CD1c-positive myeloid dendritic cell (primary cell): Measurements from ENCODE around the gene RASGRF1.
"Not testable (repeated sequence)": the region's sequence is repeated elsewhere in the genome, so short reads cannot be mapped to it uniquely, and the experiment has no call there.

Experiments
- DNase-seq: peaks from one replicate; pipeline ENCODE4 v3.0.0-alpha.2; 2016; ENCODE audit errors: extremely low spot score

RASGRF1 gene, protein sequence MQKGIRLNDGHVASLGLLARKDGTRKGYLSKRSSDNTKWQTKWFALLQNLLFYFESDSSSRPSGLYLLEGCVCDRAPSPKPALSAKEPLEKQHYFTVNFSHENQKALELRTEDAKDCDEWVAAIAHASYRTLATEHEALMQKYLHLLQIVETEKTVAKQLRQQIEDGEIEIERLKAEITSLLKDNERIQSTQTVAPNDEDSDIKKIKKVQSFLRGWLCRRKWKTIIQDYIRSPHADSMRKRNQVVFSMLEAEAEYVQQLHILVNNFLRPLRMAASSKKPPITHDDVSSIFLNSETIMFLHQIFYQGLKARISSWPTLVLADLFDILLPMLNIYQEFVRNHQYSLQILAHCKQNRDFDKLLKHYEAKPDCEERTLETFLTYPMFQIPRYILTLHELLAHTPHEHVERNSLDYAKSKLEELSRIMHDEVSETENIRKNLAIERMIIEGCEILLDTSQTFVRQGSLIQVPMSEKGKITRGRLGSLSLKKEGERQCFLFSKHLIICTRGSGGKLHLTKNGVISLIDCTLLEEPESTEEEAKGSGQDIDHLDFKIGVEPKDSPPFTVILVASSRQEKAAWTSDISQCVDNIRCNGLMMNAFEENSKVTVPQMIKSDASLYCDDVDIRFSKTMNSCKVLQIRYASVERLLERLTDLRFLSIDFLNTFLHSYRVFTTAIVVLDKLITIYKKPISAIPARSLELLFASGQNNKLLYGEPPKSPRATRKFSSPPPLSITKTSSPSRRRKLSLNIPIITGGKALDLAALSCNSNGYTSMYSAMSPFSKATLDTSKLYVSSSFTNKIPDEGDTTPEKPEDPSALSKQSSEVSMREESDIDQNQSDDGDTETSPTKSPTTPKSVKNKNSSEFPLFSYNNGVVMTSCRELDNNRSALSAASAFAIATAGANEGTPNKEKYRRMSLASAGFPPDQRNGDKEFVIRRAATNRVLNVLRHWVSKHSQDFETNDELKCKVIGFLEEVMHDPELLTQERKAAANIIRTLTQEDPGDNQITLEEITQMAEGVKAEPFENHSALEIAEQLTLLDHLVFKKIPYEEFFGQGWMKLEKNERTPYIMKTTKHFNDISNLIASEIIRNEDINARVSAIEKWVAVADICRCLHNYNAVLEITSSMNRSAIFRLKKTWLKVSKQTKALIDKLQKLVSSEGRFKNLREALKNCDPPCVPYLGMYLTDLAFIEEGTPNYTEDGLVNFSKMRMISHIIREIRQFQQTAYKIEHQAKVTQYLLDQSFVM (N-terminal part only)

DNA sequence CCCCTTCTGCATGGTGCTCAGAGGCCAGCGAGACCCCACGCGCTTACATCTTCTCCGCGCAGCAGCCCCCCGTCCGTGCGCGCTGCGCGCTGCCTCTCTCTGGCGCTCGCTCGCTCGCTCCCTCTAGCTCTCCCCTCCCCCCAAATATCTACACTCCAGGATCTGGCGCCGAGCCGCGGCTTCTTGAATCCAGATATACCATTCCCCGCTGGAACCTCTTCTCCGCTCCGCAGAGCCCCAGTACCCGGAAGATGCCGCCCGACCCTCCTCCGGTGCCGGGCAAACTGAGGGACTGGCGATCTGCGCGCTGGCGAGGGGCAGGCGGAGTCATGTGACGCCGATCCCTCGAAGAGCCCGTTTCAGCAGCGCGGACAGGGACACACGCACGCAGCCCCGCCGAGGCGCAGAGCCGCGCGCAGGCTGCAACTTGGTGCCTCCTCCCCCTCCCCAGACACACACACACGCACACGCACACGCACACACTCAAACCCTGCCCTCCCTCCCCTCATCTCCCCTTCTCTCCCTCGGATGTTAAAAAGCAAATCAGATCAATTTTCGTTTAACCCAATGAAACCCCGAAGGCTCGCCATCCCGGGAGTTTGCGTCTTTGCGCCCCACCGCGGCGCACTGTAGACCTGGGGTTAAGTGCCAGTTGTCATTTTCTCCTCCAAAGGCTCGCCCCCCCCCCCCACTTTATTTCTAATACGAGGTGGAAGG, at the start of gene RASGRF1:
Gene RASGRF1, minus strand, starts transcription at position 294 of the 717 bp plus-strand sequence. Its CDS starts 282 bp downstream, at position 12.
- no peak for DNase-seq

DNA sequence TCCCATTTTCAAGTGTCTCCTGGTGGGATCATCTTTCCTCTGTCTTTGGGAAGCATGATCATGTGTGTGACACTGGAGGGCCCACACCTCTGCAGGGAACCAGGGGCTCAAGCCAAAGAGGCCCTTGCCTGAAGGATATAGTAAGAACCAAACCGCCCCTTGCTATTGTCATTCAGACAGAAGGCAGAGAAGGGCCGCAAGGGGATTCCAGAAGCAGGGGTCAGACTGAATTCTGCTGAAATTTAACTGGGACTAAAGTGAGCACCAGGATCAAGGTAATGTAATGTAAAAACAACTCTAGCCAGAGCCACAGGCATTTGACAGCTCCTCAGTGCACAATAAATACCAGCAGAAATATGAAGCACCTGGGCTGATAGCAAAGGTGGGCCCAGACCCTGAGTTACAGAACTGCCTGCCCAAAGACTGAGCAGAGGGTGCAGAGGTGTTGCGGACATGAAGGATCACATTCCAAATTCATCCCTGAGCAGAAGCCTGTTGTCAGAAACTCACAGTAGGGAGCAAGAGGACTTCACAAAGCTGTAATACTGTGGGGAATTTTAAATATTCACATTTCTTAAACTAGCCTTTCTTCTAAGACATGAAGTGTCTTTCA, 46.0 kb upstream of the RASGRF1 start:
- no peak for DNase-seq

DNA sequence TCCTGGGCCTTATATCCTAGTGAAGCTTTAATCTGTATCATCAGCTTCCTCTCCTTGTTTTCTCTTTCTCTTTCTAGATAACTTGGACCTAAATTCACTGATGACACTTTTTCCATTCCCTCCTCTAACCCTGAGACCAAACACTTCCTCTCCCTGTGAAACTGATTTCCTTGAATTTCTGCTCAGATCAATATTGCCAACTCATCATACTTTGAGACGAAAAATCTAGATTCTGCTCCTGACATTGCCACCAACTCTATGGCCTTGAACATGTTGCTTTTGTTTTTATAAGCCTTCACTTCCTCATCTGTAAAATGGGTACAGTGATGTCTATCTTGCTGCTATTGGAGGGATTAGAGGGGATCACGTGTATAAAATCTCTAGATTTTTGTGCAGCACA, 42.7 kb upstream of the RASGRF1 start:
- no peak for DNase-seq

DNA sequence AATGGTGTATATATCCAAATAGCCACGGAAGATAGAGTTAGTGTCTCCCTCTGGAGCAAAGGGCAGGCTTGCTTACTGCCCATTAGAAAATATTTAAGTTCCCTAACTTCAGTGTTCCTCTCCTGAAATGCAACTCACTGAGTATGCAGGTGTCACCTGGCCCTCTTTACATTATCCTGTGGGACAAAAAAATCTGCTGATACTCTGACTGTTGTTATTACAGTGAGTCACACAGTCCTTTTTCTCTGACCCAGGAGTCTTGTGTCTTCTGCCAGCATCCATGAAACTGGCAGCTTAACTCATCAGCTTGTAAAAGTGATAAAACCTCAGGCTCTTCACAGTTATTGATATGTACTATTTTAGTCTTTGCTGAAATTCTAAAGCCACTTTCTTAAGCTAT, 42.2 kb upstream of the RASGRF1 start:
- no peak for DNase-seq

DNA sequence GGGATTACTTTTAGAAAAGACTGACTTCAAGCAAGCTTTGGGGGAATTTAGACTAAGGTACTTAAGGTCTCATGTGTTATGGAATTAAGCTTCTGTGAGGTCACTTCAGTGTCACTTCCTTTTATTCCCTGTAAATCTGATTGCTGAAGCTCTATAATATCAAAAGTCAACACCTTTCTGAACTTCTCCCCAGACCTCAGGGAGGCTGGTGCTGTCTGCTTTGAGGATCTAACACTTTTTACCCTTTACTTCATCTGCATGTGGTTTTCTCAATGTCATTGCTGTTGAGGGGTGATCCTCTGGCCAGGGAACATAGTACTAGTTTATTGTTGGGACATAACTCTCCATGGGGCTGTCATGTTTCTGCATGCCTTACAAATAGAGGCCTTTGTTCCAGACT, 41.8 kb upstream of the RASGRF1 start:
- no peak for DNase-seq

DNA sequence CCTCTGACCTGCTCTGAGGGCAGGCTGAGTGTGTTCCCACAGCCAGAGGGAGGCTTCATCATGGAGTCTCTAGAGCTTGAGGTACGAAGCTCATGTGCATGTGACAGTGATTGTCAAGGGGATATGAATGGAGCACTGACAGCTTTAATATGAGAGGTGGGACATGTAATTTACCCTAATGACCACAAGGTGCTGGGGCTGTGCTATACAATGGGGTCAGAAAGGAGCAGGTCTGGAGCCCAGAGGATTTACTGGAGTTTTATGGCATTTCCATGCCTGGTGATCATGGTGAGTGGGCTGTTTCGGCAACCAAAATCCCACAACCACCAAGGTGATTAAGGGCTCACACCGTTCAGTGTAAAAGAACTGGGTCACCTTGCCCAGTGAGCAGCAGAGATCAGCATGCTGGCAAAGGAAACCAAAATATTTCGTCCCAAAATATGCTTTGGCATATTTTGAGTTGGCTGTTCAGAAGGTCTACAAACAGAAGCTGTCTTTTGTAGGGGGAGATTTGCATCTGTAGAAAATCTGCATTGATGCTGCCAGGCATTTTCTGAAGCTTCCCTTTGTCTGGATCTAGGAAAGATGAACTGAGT, 40.1 kb upstream of the RASGRF1 start:
- no peak for DNase-seq

DNA sequence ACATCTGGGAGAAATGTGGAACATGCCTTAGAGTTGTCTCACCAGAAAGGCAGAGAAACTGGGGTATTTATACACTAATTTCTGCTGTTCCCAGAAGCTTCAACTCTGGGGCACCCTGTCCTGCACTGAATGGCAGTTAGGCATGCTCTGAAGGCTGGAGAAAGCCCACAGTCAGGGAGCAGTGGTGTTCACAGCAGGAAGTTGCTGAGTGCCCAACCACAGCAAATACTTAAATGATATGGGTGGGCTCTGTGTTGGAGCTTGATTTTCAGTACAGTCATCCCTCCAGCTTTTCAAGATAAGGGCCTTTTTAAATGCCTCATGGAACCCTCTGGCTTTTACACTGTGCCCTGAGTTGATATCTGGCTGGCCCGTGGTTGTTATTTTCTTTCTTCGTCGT, 38.7 kb upstream of the RASGRF1 start:
- DNase-seq: no peak

DNA sequence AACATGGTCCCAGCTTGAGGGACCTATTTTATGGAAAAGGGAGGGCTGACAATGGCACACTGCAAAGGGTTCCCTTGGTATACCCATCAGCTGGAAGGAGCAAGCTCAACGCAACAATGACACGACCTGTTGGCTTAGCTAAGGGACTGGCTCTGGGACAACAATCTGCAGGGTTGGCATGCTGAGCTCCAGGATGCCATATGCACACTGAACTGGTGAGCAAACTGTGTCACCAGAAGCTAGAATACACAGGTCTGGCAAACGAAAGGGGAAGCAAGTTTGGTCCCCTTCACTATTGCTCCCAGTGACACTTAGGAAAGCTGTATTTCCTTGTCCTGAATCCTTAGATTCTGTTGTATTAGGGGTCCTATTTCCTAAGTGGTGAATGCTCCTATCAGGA, 38.0 kb upstream of the RASGRF1 start:
- no peak for DNase-seq

DNA sequence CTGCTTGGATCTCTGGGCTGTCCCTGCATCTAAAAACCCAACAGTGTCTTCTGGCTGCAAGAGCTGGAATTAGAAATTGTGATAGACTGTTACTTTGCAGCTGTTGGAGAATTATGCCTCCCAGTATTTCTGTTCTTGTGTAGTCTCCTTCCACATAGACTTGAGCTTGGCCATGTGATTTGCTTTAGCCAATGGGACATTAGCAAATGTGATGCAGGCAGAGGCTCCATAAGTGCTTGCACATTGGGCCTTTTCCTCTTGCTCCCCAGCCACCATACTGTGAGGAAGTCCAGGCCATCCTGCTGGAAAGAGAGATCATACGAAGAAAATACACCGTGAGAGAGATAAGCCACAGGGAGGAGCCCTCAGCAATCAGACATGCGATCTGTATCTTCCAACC, 33.8 kb upstream of the RASGRF1 start:
- DNase-seq: no peak

DNA sequence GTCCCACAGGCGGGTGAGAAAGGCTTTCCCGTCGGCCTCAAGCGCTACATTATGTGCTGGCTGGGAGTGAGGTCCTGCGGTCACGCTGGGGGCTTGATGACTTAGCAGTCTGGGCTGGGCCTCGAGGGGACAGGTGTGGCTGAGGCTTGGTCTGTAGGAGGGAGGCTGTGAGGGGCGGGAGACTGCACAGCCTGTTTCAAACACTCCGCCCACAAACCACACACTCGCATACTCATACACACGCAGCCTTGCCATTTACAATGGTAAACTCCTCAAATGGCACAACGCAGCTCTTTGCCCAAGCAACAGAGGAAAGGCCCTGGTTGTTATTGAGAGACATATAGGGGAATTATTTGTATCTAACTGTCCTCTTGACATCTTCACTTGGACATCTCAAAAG, 32.4 kb upstream of the RASGRF1 start:
- DNase-seq: no peak

DNA sequence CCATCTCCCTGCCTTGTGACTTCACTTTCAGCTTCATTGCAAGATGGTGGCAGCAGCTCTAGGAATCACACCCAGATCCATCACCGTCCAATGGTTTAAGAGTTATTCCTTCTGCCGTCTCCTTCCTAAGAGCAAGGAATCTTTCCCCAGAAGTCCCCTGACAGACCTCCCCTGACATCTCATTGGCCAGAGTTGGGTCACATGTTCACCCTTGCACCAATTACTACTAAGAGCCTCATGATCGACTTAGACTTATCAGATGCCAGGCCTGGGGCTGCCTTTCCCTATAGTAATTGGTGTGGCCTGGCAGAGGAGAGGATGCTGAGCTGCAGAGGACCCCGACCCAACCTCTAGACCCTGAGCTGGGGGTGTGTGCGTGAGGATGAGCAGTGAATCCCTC, 31.8 kb upstream of the RASGRF1 start:
- no peak for DNase-seq

DNA sequence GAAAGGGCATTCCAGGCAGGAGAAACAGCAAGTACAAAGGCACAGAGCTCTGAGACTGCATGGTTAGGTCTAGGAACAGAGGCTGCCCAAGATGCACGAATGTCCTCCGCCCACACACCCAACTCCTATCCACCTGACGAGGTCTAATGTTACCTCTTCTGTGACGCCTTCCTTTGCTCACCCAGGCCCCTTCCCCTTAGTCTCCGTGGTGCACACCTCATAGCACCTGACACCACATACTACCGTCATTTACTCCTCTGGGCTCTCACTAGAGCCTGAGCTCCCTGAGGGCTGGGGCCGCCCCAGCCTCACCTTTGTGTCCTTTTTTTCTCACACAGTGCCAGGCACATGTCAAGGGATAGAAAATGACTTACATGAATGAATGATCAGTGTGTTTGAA, 31.0 kb upstream of the RASGRF1 start:
- no peak for DNase-seq

DNA sequence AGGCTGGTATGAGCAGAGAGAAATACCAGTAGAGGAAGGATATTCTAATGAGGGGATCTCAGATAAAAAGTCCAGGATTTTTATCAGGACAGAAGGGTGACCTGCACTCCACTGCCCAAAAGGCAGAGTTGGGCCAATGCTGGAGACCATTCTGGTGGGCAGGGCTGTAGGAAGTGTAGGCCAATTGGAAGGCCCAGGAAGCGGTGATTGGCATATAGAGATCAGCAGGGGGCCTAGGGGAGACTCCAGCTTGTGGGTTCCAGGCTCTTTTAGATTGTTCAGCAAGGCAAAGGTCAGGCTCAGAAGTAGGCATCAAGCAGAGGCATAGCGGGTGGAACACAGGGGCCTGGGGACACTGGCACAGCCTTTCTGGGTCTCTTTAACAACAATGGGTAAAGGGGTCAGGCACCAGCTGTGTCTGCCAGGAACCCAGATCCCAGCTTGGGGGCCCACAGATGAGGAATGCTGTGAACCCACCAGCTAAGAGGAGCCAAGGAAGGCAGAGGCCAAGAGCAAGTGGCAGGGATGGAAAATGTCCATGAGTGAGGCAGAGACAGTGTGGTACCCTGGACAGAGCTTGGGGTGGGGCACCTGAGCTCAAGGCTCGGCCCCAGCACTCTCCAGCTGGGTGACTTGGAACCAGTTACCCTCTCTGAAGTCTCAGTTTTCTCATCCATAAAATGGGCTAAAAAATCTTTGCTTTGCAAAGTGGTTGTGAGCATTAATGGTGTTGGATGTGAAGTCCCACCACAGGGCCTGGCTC, 27.0 kb upstream of the RASGRF1 start:
- DNase-seq: no peak

DNA sequence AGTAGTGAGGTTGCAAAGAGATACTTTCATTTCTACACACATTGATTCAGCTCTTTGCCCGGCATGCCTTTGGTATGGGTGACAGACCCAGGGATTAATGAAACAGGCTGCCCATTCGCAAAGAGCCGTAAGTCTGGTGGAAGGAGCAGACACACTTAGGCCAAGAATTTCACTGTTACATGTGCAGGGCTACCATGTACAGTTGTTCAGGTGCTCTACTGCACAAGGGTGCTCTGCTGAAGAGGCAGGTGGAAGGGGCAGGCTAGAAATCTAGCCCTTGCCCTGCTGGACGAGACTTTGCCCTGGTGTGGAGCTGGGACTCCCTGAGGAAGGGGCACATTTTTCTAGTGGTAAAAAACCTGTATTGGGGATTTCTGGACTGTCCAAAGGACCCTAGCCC, 26.2 kb upstream of the RASGRF1 start:
- DNase-seq: no peak

DNA sequence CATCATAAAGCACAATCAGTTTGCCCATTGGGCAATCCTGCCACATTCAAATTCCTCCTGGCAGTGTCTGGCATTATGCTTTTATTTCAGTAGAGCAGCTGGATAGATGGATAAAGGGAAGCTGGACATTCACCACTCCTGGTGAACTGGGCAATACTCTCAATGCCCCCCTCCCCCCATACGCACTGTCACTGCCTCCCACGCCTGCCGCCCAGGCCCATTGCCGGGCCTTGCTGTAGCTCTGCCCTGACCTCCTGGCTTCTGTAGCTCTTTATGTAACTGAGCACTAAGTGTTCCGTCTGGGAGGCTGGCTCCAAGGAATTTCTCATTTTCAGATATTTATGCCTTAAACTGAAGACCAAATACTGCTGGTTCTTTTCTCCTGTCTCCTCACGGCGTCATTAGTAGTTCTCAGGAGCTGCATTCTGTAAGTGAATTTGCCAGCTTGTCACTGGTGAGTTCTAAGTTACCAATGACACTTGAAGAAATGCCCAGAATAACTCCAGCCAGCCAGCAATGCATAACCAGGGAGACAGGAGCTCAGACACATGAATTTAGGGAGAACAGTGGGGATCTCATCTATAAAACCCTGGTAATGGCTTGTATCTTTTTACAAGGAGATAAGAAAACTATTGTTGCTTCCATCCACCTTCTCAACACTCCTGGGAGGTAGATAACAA, 25.5 kb upstream of the RASGRF1 start:
- no peak for DNase-seq

DNA sequence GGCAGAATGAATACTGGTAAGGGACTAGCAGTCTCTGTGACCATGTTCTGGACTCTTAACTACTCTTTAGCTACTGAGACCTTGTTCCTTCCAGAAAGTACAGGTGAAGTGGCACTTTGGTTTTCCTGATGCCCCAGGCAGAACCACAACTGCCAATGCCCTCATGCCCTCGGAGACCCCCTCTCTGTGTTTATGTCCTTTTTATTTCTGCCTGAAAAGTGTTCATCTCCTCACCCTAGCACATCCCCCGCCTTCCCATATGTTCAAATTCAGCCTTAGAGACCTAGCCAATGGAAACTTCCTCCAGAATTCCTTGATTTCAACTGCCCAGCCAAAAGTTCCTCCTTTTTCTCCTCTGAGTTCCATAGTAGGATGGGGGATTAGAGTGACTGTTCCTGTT, 23.3 kb upstream of the RASGRF1 start:
- no peak for DNase-seq

DNA sequence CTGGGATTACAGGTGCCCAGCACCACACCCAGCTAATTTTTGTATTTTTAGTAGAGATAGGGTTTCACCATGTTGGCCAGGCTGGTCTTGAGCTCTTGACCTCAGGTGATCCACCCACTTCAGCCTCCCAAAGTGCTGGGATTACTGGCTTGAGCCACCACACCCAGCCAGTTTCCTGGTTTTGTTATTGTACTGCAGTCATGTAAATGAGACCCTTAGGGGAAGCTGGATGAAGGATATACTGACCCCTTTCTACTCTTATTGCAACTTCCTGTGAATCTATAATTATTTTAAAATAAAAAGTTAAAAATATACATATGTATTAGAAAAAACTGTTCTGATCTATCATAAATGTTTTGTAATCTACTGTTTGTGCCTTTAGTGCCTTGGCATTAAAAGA, 20.8 kb upstream of the RASGRF1 start:
- not testable (repeated sequence) for DNase-seq

DNA sequence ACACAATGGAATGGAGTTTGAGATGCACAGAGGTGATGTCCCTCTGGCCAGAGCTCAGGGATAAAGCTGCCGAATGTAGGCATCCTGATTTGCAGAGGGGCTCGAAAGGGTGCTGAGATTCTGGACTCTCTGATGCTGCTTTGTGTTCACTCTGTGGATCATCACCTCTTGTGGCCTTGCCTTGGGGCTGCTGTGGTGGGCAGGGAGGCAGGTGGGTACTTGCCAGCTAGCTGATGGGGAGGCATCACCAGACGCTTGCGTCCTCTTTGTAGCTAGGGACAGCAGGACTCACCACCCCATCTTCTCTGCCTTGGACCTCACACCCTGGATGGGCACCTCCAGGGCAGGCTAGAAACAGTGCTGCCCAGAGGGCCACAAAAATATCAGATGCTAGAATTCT, 14.6 kb upstream of the RASGRF1 start:
- DNase-seq: no peak

DNA sequence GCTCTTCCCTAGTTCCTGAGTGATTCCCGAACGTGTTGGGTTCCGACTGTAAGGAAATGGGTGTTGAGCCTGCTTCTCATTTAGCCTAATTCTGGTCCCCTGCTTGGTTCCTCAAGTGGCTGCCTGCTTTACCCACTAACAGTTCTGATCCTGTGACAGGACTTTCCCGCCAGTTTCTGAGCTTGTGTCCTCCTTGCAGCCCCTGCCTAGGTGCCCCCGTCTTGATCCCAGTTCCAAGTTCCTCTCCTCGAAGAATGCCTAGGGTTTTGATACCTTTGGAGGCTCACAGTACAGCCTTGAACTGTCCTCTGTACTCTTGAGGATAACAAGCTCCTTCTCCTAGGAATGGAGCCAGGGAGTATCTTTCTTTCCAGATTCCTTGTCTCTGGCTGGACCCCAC, 12.0 kb upstream of the RASGRF1 start:
- no peak for DNase-seq
